ENCODE results near the gene C2orf92.

C2orf92 gene

GRCh38 chr2:97714950-97715652, 45.6 kb downstream of the C2orf92 start:
- no peak for DNase-seq

GRCh38 chr2:97715951-97716694, 46.6 kb downstream of the C2orf92 start:
- no peak for DNase-seq

- DNase-seq = no peak
Measured at GRCh38 chr2:97716695-97717612, 47.4 kb downstream of the C2orf92 start.

GRCh38 chr2:97717613-97717995, 48.1 kb downstream of the C2orf92 start:
- no peak for DNase-seq

- DNase-seq = no peak
Measured at GRCh38 chr2:97718051-97718882, 48.8 kb downstream of the C2orf92 start.

- DNase-seq = no peak
Measured at GRCh38 chr2:97718942-97719341, 49.4 kb downstream of the C2orf92 start.

GRCh38 chr2:97719362-97720155, 50.0 kb downstream of the C2orf92 start:
- no peak for DNase-seq

- no peak for DNase-seq
Measured at GRCh38 chr2:97720746-97721145, 51.2 kb downstream of the C2orf92 start.

- no peak for DNase-seq
Measured at GRCh38 chr2:97722227-97722626, 52.7 kb downstream of the C2orf92 start.

GRCh38 chr2:97723156-97724072, 53.9 kb downstream of the C2orf92 start:
- no peak for DNase-seq

GRCh38 chr2:97724073-97724410, 54.5 kb downstream of the C2orf92 start:
- DNase-seq = no peak

GRCh38 chr2:97724501-97724900, 55.0 kb downstream of the C2orf92 start:
- DNase-seq = no peak

- DNase-seq = no peak
Measured at GRCh38 chr2:97724946-97725688, 55.6 kb downstream of the C2orf92 start.

- DNase-seq = peak; percentile 17
Measured at GRCh38 chr2:97726261-97727064, 57.0 kb downstream of the C2orf92 start.

GRCh38 chr2:97727296-97727695, 57.8 kb downstream of the C2orf92 start:
- no peak for DNase-seq

- DNase-seq = no peak
Measured at GRCh38 chr2:97728091-97728731, 58.7 kb downstream of the C2orf92 start.

- DNase-seq = peak; percentile 62
Measured at GRCh38 chr2:97730245-97730644, 60.7 kb downstream of the C2orf92 start.

- DNase-seq = no peak
Measured at GRCh38 chr2:97731274-97732020, 61.9 kb downstream of the C2orf92 start.
